ENCODE data around the gene BHLHE41. TPM values are rescaled to one million over a fixed set of nuclear protein-coding genes. Genes with fewer than 3 reads are reported as not detected.

BHLHE41 gene
- total and polyA plus RNA-seq, 10 donors, result 7.2 to 46.9 (median 24.4) TPM

Other genes with a start within 250 kb of the BHLHE41 start
- 10 to 100 TPM in 5 of 7 donors, 1 to 10 TPM in 2; 9.0 to 38.0 (median 18.0) TPM for gene RASSF8, start 166.4 kb downstream of the BHLHE41 start, total RNA-seq
- 1 to 10 TPM; 1.4 to 2.0 (median 1.9) TPM for gene RASSF8, start 166.4 kb downstream of the BHLHE41 start, polyA plus RNA-seq
- gene SSPN, start 70.5 kb upstream of the BHLHE41 start, total RNA-seq, result 10 to 100 TPM in 5 of 7 donors, 1 to 10 TPM in 2; 6.4 to 46.6 (median 11.8) TPM
- gene SSPN, start 70.5 kb upstream of the BHLHE41 start, polyA plus RNA-seq, result 1 to 10 TPM; 2.7 to 7.0 (median 3.1) TPM

Data from spleen (tissue), 10 donors.